Kidney (tissue), 14 donors: ENCODE measurements around the gene HOXC13. TPM values are rescaled to one million over a fixed set of nuclear protein-coding genes. Genes with fewer than 3 reads are reported as not detected.

ENCODE experiments used
- DNase-seq, 5 donors: peaks; one replicate each; pipeline ENCODE4 v3.0.0-alpha.2; 2013 to 2020
- FAIRE-seq: peaks from 2 replicates; lab custom pipeline; 2012; peaks lifted over from hg19 to GRCh38; lab: Jason Lieb, UNC
- H3K27ac ChIP-seq, 2 donors: one replicate each; pipeline ENCODE4 v1.7.0; 2013; ENCODE audit warnings: low read depth in 2 of 2, low read length in 2 of 2, inconsistent platforms in 1 of 2
- H3K27me3 ChIP-seq: one replicate; pipeline ENCODE4 v1.7.1; 2013; ENCODE audit warnings: low read length, inconsistent platforms; ENCODE audit not compliant: control insufficient read depth, insufficient read depth
- H3K36me3 ChIP-seq, 3 donors: one replicate each; pipeline versions ENCODE4 v1.7.0 to v1.7.1; 2013; ENCODE audit warnings: low read length in 3 of 3, control low read depth in 1 of 3, inconsistent platforms in 1 of 3; ENCODE audit not compliant: insufficient read depth in 3 of 3, control insufficient read depth in 2 of 3
- H3K4me1 ChIP-seq, 3 donors: one replicate each; pipeline versions ENCODE4 v1.7.0 to v1.7.1; 2013; ENCODE audit warnings: low read length in 3 of 3, inconsistent platforms in 1 of 3, low read depth in 1 of 3; ENCODE audit not compliant: control insufficient read depth in 2 of 3, insufficient read depth in 2 of 3
- H3K4me3 ChIP-seq, 3 donors: one replicate each; pipeline versions ENCODE4 v1.7.0 to v1.8.1; 2013; ENCODE audit warnings: low read length in 3 of 3, control low read depth in 1 of 3, inconsistent platforms in 1 of 3
- H3K9ac ChIP-seq, 3 donors: one replicate each; pipeline versions ENCODE4 v1.7.0 to v1.7.1; 2013; ENCODE audit warnings: low read length in 3 of 3, control low read depth in 1 of 3, inconsistent platforms in 1 of 3
- H3K9me3 ChIP-seq, 3 donors: one replicate each; pipeline versions ENCODE4 v1.7.0 to v1.7.1; 2013; ENCODE audit warnings: low read length in 3 of 3, control low read depth in 1 of 3, inconsistent platforms in 1 of 3; ENCODE audit not compliant: control insufficient read depth in 2 of 3, insufficient read depth in 1 of 3
- CTCF ChIP-seq: IDR thresholded peaks from 3 replicates; pipeline ENCODE4 v1.5.1; 2012; ENCODE audit warnings: mild to moderate bottlenecking, moderate library complexity, borderline replicate concordance; ENCODE audit not compliant: insufficient read depth; ENCODE audit errors: extremely low read depth
- intact Hi-C: fragments of 100-400 bp; cut with DNase I; formaldehyde crosslinking; loops from one replicate; pipeline ENCODE4 v1.11.1; 2022
- polyA plus RNA-seq: library from polyadenylated mRNA; stranded (reverse); fragments of 350-450 nt; fragmentation: Illumina TruSeq; extraction: RNeasy Lipid Tissue Mini Kit (QIAGEN cat#74804); gene quantifications from one replicate; pipeline ENCODE4 v1.2.3, GENCODE V29; 2014; ENCODE audit warnings: low read depth, low replicate concordance; ENCODE audit not compliant: insufficient read depth
- total RNA-seq: library from RNA; stranded (reverse); fragmentation: NEBNext Ultra II Directional; extraction: Animal tissue kit (Norgen Biotek cat#: 25700); gene quantifications from one replicate; pipeline ENCODE4 v1.2.1, GENCODE V29; 2021
- donor health status: control.
- donor health status: control.
- donor health status: control.
- donor health status: control.
- donor health status: control.
- donor health status: DM: yes; HTN: yes; CAD: no.
- donor health status: Normal renal cell carcinoma (clear cell type).

Gene HOXC13
- total and polyA plus RNA-seq, 2 donors from 2014 or later, result not detected

GRCh38 chr12:53994009-53994263, 55.3 kb downstream of the HOXC13 start:
- no peaks in the 10 kb centered on the region for H3K9me3 ChIP-seq
- H3K4me1 ChIP-seq, result peaks cover 0 to 25% (median 18%) of the 10 kb centered on the region in 3 donors
- TF ChIP-seq CTCF, result no peak
- H3K36me3 ChIP-seq, result no peaks in the 10 kb centered on the region
- no peak for DNase-seq
- peak overlapping the region; percentile 52 to 95 (median 59) for H3K9ac ChIP-seq
- peaks cover 3% of the 10 kb centered on the region for H3K27me3 ChIP-seq
- intact Hi-C loops, result no loop called here
- FAIRE-seq, result no peak
- H3K4me3 ChIP-seq, result peak overlapping the region; percentile 67 to 88 (median 75)
- H3K27ac ChIP-seq, result peak overlapping the region; percentile 87 to 93

- Histone ChIP-seq H3K27me3 (peaks cover 3% of the 10 kb centered on the region), H3K4me3 (peak overlapping the region; percentile 67 to 88 (median 75)), H3K9ac (peak overlapping the region; percentile 71 to 95 (median 91)), H3K9me3 (no peaks in the 10 kb centered on the region), H3K4me1 (peaks cover 0 to 24% (median 18%) of the 10 kb centered on the region in 3 donors), H3K36me3 (no peaks in the 10 kb centered on the region), H3K27ac (peak overlapping the region; percentile 87 to 93)
- DNase-seq, result peak in 4 of 5 donors; percentile 60 to 80 (median 78)
- TF ChIP-seq CTCF, result no peak
- no peak for FAIRE-seq
- intact Hi-C loops, result no loop called here
These were observed 55.8 kb downstream of the HOXC13 start for GRCh38 chr12:53994264-53995001.

- H3K9ac ChIP-seq, result peak overlapping the region; percentile 71 to 95 (median 91)
- FAIRE-seq, result no peak
- H3K4me3 ChIP-seq, result peak overlapping the region; percentile 67 to 88 (median 75)
These were observed 56.4 kb downstream of the HOXC13 start for GRCh38 chr12:53995002-53995377.

More at GRCh38 chr12:53995002-53995377, 56.4 kb downstream of the HOXC13 start:
- Histone ChIP-seq H3K4me1 (peaks cover 0 to 22% (median 18%) of the 10 kb centered on the region in 3 donors), H3K27me3 (peaks cover 3% of the 10 kb centered on the region), H3K9me3 (no peaks in the 10 kb centered on the region), H3K36me3 (no peaks in the 10 kb centered on the region), H3K27ac (peak overlapping the region; percentile 87 to 93)
- no peak for TF ChIP-seq CTCF
- DNase-seq, result no peak
- intact Hi-C loops, result no loop called here
